Testis (tissue), 3 donors: ENCODE measurements around the gene CACNA1E. TPM values are rescaled to one million over a fixed set of nuclear protein-coding genes. Genes with fewer than 3 reads are reported as not detected.

ENCODE experiments used
- DNase-seq: peaks from one replicate; pipeline ENCODE4 v3.0.0-alpha.2; 2019
- H3K27ac ChIP-seq, 2 donors: fragments of 200-600 bp; sonication (generic); one replicate each; pipeline ENCODE4 v1.5.1; 2019
- H3K27me3 ChIP-seq: fragments of 200-600 bp; sonication (generic); one replicate; pipeline ENCODE4 v1.5.1; 2019
- H3K36me3 ChIP-seq: fragments of 200-600 bp; sonication (generic); one replicate; pipeline ENCODE4 v1.5.1; 2017; ENCODE audit warnings: low read depth; ENCODE audit errors: missing control alignments
- H3K4me1 ChIP-seq: fragments of 200-600 bp; sonication (generic); one replicate; pipeline ENCODE4 v1.5.1; 2019
- H3K4me3 ChIP-seq, 2 donors: fragments of 200-600 bp; sonication (generic); one replicate each; pipeline ENCODE4 v1.5.1; 2017 to 2019
- H3K9me3 ChIP-seq: fragments of 200-600 bp; sonication (generic); one replicate; pipeline ENCODE4 v1.5.1; 2017
- POLR2A ChIP-seq: fragments of 450-650 bp; IDR thresholded peaks from one replicate; pipeline ENCODE4 v1.6.1; 2017; ENCODE audit warnings: antibody characterized with exemption, mild to moderate bottlenecking, moderate library complexity
- WGBS, 2 donors: methylation state at CpG; one replicate each; pipeline ENCODE4 v1.1.5; 2018; 5-methylcytosine and 5-hydroxymethylcytosine counted together
- intact Hi-C: fragments of 100-400 bp; cut with DNase I; formaldehyde crosslinking; loops from one replicate; pipeline ENCODE4 v1.15.1; 2023; ENCODE audit warnings: low total_unique reads
- polyA plus RNA-seq: library from polyadenylated mRNA; stranded (reverse); fragments of 350-450 nt; fragmentation: Illumina TruSeq; extraction: RNeasy Lipid Tissue Mini Kit (QIAGEN cat#74804); gene quantifications from one replicate; pipeline ENCODE4 v1.2.3, GENCODE V29; 2014; ENCODE audit warnings: low read depth, low replicate concordance; ENCODE audit not compliant: insufficient read depth
- total RNA-seq, 2 donors: library from RNA; depleted of rRNA; stranded (reverse); fragments of >200 nt; gene quantifications; one replicate each; pipeline ENCODE4 v1.2.3, GENCODE V29; 2016
- TF ChIP-seq, protein P1 (sequence below), 3 experiments: fragments of 450-650 bp in 2 of 3; fragments of 200-600 bp in 1 of 3; sonication (generic) in 1 of 3; IDR thresholded peaks; one replicate each; pipeline ENCODE4 v1.5.1; 2016 to 2019; ENCODE audit warnings: antibody characterized with exemption in 3 of 3, mild to moderate bottlenecking in 2 of 3, moderate library complexity in 1 of 3

CACNA1E gene
- total and polyA plus RNA-seq, 3 donors from 2014 or later, result 2.4 to 12.6 (median 9.1) TPM

DNA sequence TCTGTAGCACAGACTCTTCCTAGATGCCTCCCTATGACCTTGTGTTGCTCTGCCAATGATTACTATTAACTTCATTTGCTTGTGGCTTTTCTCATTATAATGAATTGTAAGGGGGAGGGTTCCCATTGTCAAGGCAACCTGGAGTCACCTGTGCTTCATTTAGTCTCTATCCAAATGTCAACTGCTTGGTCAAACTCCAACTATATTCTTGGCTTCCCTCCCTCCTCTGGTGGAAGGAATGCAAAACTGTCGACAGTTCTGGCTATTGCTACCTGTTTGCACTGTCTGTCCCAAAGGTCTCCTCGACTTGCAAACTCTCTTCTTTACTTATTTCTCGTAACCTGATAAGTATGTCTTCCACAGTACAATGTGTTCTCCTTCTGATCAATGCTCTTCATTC, 100.3 kb downstream of the CACNA1E start:
- 45 to 61% methylated on average over 3 of the region's 3 CpGs for WGBS, 2 donors
- H3K4me3 ChIP-seq, result no peak overlapping the region

DNA sequence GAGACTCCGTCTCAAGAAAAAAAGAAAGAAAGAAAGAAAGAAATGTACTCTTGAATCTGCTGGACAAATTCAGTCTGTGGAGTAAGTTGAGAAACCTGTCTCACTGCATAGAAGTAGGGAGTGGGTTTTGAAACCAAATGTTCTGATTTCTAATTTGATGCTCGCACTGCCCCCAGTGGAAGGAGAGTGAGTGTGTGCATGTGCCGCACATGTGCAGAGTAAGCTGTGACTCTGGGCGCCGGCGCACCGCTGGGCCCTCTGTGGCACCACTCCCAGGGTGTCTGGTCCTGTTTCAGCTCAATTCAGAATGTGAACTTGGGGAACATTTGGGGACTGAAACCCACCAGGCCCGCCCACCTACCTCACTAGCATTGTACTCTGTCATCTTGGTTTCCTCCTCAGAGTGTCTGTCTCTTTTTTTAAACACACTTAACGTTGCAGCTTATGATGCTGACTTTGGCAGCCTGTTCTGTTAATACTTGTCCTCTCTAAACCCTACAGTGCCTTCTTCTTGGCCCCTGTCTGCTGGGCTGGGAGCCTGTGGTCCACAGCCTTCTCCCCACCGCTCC, 104.6 kb downstream of the CACNA1E start:
- no peaks in the 10 kb centered on the region for H3K36me3 ChIP-seq
- no peaks in the 10 kb centered on the region for H3K4me1 ChIP-seq
- H3K4me3 ChIP-seq, result no peak overlapping the region
- peak; percentile 47 for DNase-seq
- 64 to 65% methylated on average over 10 of the region's 10 CpGs for WGBS, 2 donors
- H3K27ac ChIP-seq, result no peak overlapping the region
- H3K27me3 ChIP-seq, result no peaks in the 10 kb centered on the region
- TF ChIP-seq POLR2A, result no peak
- TF ChIP-seq, protein P1, sequence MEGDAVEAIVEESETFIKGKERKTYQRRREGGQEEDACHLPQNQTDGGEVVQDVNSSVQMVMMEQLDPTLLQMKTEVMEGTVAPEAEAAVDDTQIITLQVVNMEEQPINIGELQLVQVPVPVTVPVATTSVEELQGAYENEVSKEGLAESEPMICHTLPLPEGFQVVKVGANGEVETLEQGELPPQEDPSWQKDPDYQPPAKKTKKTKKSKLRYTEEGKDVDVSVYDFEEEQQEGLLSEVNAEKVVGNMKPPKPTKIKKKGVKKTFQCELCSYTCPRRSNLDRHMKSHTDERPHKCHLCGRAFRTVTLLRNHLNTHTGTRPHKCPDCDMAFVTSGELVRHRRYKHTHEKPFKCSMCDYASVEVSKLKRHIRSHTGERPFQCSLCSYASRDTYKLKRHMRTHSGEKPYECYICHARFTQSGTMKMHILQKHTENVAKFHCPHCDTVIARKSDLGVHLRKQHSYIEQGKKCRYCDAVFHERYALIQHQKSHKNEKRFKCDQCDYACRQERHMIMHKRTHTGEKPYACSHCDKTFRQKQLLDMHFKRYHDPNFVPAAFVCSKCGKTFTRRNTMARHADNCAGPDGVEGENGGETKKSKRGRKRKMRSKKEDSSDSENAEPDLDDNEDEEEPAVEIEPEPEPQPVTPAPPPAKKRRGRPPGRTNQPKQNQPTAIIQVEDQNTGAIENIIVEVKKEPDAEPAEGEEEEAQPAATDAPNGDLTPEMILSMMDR (IDR thresholded peaks at IDR 0.05), result peak in 1 of 3 experiments; percentile 10
- no peaks in the 10 kb centered on the region for H3K9me3 ChIP-seq
- intact Hi-C loops, result no loop called here

More for the DNA sequence above, 100.3 kb downstream of the CACNA1E start:
- Histone ChIP-seq H3K27me3 (no peaks in the 10 kb centered on the region), H3K9me3 (no peaks in the 10 kb centered on the region), H3K4me1 (peaks cover 5% of the 10 kb centered on the region), H3K27ac (no peak overlapping the region), H3K36me3 (no peaks in the 10 kb centered on the region)
- TF ChIP-seq POLR2A, result no peak
- no peak for DNase-seq
- intact Hi-C loops, result no loop called here

DNA sequence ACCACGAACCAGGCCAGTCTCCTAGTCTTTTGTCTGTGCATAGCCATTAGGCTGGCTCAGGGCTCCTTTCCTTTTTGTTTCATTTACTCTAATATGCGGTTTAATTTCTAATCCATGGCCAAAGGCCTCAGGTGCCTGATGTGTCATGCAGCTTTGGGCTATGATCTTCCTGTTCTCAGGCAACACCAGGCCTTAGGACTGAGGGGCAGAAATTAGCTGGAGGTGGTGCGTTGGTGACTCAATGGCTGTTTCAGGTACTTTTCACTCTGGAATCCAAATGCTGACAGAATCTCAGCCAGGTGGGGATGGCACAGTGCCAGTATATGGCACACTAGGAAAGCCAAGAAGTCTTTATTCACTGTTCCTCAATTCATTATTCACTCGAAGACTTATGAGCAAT, 105.3 kb downstream of the CACNA1E start:
- no peak for DNase-seq
- Histone ChIP-seq H3K27ac (no peak overlapping the region), H3K4me3 (no peak overlapping the region), H3K27me3 (no peaks in the 10 kb centered on the region), H3K4me1 (no peaks in the 10 kb centered on the region), H3K36me3 (no peaks in the 10 kb centered on the region), H3K9me3 (no peaks in the 10 kb centered on the region)
- TF ChIP-seq, protein P1 (IDR thresholded peaks at IDR 0.05), result no peak
- no peak for TF ChIP-seq POLR2A
- 72 to 73% methylated on average over 4 of the region's 4 CpGs for WGBS, 2 donors
- intact Hi-C loops, result no loop called here

DNA sequence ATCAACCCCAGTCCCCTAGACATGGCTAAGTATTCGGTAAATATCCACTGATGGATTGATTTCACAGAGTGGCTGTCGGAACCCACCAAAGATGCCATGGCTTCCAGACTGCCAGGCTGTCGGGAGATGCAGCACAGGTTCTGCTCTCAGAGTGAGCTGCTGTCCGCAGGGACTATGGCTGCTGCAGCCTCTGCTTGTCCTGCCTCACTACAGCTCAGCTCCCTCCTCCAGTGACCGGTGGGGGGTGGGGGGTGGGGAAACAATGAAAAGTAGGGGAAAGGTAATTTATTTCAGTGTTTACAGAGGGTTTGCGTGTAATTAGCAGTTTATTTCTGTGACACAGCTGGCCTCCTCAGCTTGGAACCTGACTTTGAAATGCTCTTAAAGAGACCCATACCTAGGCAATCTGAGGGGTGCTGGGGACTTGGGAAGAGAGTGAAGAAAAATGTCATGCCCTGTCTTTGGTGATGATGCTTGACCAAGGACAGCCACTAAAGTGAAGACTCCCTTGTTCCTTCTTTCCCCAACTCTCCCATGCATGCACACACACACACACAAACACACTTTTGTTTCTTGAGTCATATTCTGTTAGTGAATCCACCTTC, 109.0 kb downstream of the CACNA1E start:
- no peak for DNase-seq
- Histone ChIP-seq H3K4me3 (no peak overlapping the region), H3K36me3 (no peaks in the 10 kb centered on the region), H3K27ac (no peak overlapping the region), H3K27me3 (no peaks in the 10 kb centered on the region), H3K4me1 (no peaks in the 10 kb centered on the region), H3K9me3 (no peaks in the 10 kb centered on the region)
- no peak for TF ChIP-seq POLR2A
- TF ChIP-seq, protein P1 (IDR thresholded peaks at IDR 0.05), result no peak
- 42 to 59% methylated on average over 5 to 6 of the region's 6 CpGs for WGBS, 2 donors
- intact Hi-C loops, result no loop called here

DNA sequence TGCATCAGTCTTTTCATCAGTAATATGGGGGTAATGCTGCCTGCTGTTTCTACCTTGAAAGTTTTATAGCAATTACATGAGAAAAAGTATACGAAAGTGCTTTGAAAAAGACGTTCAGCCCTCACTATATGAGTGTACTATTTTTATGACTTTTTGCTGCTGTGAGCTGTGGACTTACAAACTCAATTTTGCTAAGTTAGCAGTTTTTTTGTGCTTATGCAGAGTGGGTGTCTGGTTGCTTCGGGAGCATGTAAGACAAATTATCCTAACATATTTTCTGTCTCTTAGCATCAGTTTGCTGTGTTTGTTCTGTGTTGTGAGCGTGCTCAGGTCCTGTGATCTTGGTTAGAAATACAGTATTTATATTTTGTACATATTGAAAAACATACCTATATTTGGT, 109.7 kb downstream of the CACNA1E start:
- intact Hi-C loops, result no loop called here
- H3K9me3 ChIP-seq, result no peaks in the 10 kb centered on the region
- TF ChIP-seq, protein P1 (IDR thresholded peaks at IDR 0.05), result no peak
- TF ChIP-seq POLR2A, result no peak
- no peaks in the 10 kb centered on the region for H3K36me3 ChIP-seq
- no peaks in the 10 kb centered on the region for H3K27me3 ChIP-seq
- DNase-seq, result no peak
- no peak overlapping the region for H3K27ac ChIP-seq
- H3K4me1 ChIP-seq, result no peaks in the 10 kb centered on the region
- H3K4me3 ChIP-seq, result no peak overlapping the region
- 76 to 77% methylated on average over 4 of the region's 4 CpGs for WGBS, 2 donors
